Endothelial cell (in vitro differentiated cells): ENCODE data around the gene RBM15B. TPM values are rescaled to one million over a fixed set of nuclear protein-coding genes. Genes with fewer than 3 reads are reported as not detected.
A peak's percentile ranks its signal among the peaks of the same experiment; 100 is the strongest.

ENCODE experiments used
- DNase-seq: peaks from one replicate; pipeline ENCODE4 v3.0.0; 2021; ENCODE audit warnings: low spot score
- H3K27ac Mint-ChIP-seq: one replicate; pipeline ENCODE4 v1.8.0; 2021; ENCODE audit warnings: mixed read lengths, inconsistent platforms; ENCODE audit not compliant: unreplicated experiment
- H3K27me3 Mint-ChIP-seq: one replicate; pipeline ENCODE4 v1.8.0; 2021; ENCODE audit warnings: mild to moderate bottlenecking, moderate library complexity, mixed read lengths, inconsistent platforms; ENCODE audit not compliant: unreplicated experiment
- H3K36me3 Mint-ChIP-seq: one replicate; pipeline ENCODE4 v1.8.0; 2021; ENCODE audit warnings: mild to moderate bottlenecking, low read depth, mixed read lengths, inconsistent platforms; ENCODE audit not compliant: unreplicated experiment
- H3K4me1 Mint-ChIP-seq: one replicate; pipeline ENCODE4 v1.8.0; 2021; ENCODE audit warnings: mild to moderate bottlenecking, mixed read lengths, inconsistent platforms; ENCODE audit not compliant: unreplicated experiment
- H3K4me3 Mint-ChIP-seq: one replicate; pipeline ENCODE4 v1.8.0; 2021; ENCODE audit warnings: mild to moderate bottlenecking, mixed read lengths, inconsistent platforms; ENCODE audit not compliant: unreplicated experiment
- H3K9me3 Mint-ChIP-seq: one replicate; pipeline ENCODE4 v1.8.0; 2021; ENCODE audit warnings: mixed read lengths, inconsistent platforms; ENCODE audit not compliant: unreplicated experiment
- CTCF ChIP-seq: fragments of 200-600 bp; sonication (generic); IDR thresholded peaks from one replicate; pipeline ENCODE4 v1.5.0; 2021; ENCODE audit warnings: antibody characterized with exemption; ENCODE audit not compliant: unreplicated experiment
- total RNA-seq: library from RNA; stranded (reverse); fragmentation: NEBNext Ultra II Directional; extraction: Animal tissue kit (Norgen Biotek cat#: 25700); gene quantifications from one replicate; pipeline ENCODE4 v1.2.1, GENCODE V29; 2021; ENCODE audit not compliant: unreplicated experiment

Gene RBM15B
- total RNA-seq, 1 donor from 2014 or later = 50.7 TPM

- H3K4me3 Mint-ChIP-seq = peak overlapping the region; percentile 29
- H3K9me3 Mint-ChIP-seq = no peaks in the 10 kb centered on the region
- H3K4me1 Mint-ChIP-seq = peaks cover 47% of the 10 kb centered on the region
- no peak for TF ChIP-seq CTCF
- peaks cover 9% of the 10 kb centered on the region for H3K27me3 Mint-ChIP-seq
- peaks cover 32% of the 10 kb centered on the region for H3K36me3 Mint-ChIP-seq
- DNase-seq = no peak
- peak overlapping the region; percentile 72 for H3K27ac Mint-ChIP-seq
These were observed 5.3 kb downstream of the RBM15B start for GRCh38 chr3:51396401-51396800.

DNA sequence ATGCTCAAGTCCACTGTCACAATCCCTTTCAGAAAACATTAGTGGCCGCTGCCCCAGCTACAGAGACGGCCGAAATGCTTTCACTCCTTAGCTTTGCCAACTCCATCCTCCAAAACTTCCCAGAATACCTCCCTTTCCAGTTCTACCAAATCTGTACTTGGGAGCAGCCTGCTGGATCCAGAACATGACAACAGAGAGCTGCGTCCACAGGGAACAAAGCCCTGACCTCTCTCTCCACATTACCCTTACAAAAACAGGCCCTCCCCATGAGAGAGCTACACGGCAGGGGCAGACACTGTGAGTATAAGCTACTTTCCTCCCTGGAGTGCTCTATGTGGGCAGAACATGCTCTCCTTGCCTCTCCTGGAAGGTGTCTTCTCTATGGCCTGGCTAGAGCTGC is 6.3 kb downstream of the RBM15B start:
- peak overlapping the region; percentile 75 for H3K27ac Mint-ChIP-seq
- H3K27me3 Mint-ChIP-seq = peaks cover 9% of the 10 kb centered on the region
- no peaks in the 10 kb centered on the region for H3K9me3 Mint-ChIP-seq
- DNase-seq = no peak
- peaks cover 44% of the 10 kb centered on the region for H3K4me1 Mint-ChIP-seq
- TF ChIP-seq CTCF = no peak
- H3K36me3 Mint-ChIP-seq = peaks cover 32% of the 10 kb centered on the region
- no peak overlapping the region for H3K4me3 Mint-ChIP-seq

DNA sequence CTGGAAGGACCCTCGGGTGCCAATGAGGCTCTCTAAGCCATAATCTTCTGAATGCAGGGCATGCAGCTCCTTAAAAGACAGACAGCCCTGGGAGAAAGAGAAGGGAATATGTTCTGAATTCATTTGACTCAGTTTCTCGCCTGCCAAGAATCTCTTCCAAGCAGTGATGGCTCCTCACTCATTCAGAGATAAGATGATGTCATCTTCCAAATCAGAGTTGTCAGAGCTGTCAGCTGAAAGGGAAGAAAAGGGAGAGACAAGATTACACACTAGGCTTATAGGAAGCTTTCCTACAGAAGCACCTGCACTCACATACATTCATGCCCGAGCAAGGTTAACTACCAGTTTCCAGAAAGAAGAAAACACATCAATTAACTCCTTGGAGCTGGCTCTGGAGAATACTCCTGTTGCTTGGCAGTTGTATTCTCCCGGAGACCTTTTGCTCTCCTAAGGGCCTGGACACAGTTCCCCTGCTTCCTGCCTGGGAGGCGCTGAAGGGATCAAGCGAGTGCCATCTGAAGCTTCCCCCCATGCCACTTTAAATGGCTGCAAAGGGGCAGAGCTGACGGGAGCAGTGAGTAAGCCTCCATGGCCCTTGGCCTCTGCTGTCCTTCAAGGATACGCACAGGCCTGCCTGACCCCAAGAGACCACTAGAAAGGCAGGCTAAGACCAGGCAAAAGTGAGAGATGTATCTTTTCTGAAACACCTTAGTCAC is 7.7 kb downstream of the RBM15B start:
- Mint-ChIP-seq H3K36me3 (peaks cover 28% of the 10 kb centered on the region), H3K27me3 (peaks cover 4% of the 10 kb centered on the region), H3K4me3 (no peak overlapping the region), H3K9me3 (no peaks in the 10 kb centered on the region), H3K27ac (no peak overlapping the region), H3K4me1 (peaks cover 34% of the 10 kb centered on the region)
- DNase-seq = no peak
- no peak for TF ChIP-seq CTCF

GRCh38 chr3:51400166-51400565 is 9.1 kb downstream of the RBM15B start:
- Mint-ChIP-seq H3K27ac (no peak overlapping the region), H3K9me3 (no peaks in the 10 kb centered on the region), H3K4me3 (no peak overlapping the region), H3K27me3 (peaks cover 4% of the 10 kb centered on the region), H3K36me3 (peaks cover 15% of the 10 kb centered on the region), H3K4me1 (peaks cover 21% of the 10 kb centered on the region)
- DNase-seq = no peak
- TF ChIP-seq CTCF = no peak

- H3K4me1 Mint-ChIP-seq = peaks cover 8% of the 10 kb centered on the region
- peaks cover 10% of the 10 kb centered on the region for H3K36me3 Mint-ChIP-seq
These were observed 10.7 kb downstream of the RBM15B start for GRCh38 chr3:51401735-51402134.

More at GRCh38 chr3:51401735-51402134, 10.7 kb downstream of the RBM15B start:
- no peak for TF ChIP-seq CTCF
- Mint-ChIP-seq H3K9me3 (no peaks in the 10 kb centered on the region), H3K27ac (no peak overlapping the region), H3K4me3 (no peak overlapping the region), H3K27me3 (peaks cover 4% of the 10 kb centered on the region)
- no peak for DNase-seq
